NB4 (cell line): ENCODE results near the gene ATAD1.

Experiments used
- CTCF ChIP-seq: IDR thresholded peaks from one replicate; pipeline ENCODE4 v1.5.1; 2012; ENCODE audit warnings: low read depth, low read length
- POLR2A ChIP-seq: IDR thresholded peaks from 2 replicates; pipeline ENCODE4 v1.6.1; 2011; ENCODE audit warnings: mild to moderate bottlenecking; ENCODE audit not compliant: insufficient read length; ENCODE audit errors: extremely low read depth
- TF ChIP-seq, protein P1 (sequence below): IDR thresholded peaks from 2 replicates; pipeline ENCODE4 v1.6.1; 2011; ENCODE audit warnings: low read depth, low read length

GRCh38 chr10:87794285-87794684 lies 23.7 kb downstream of the ATAD1 start:
- TF ChIP-seq CTCF (no peak), POLR2A (no peak)
- TF ChIP-seq, protein P1, sequence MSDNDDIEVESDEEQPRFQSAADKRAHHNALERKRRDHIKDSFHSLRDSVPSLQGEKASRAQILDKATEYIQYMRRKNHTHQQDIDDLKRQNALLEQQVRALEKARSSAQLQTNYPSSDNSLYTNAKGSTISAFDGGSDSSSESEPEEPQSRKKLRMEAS, result no peak
